ENCODE results near the gene TAS2R40. TPM values are rescaled to one million over a fixed set of nuclear protein-coding genes. Genes with fewer than 3 reads are reported as not detected.

TAS2R40 gene
- total RNA-seq, 1 donor from 2014 or later: not detected

- no peak overlapping the region for H3K4me3 ChIP-seq (ENCODE audit: low read depth, low read length)
- no peaks in the 10 kb centered on the region for H3K27me3 ChIP-seq (ENCODE audit: control insufficient read depth, insufficient read depth, low read length)
- no peak for TF ChIP-seq CTCF (IDR thresholded peaks at IDR 0.05; ENCODE audit: insufficient read depth, low read length, poor library complexity, severe bottlenecking)
- DNase-seq (ENCODE audit: low read depth): no peak
- no peaks in the 10 kb centered on the region for H3K36me3 ChIP-seq (ENCODE audit: control insufficient read depth, insufficient read depth, low read length)
These were observed 6.0 kb downstream of the TAS2R40 start for GRCh38 chr7:143227806-143228205.

- Histone ChIP-seq H3K4me3 (ENCODE audit: low read depth, low read length) (no peak overlapping the region), H3K36me3 (ENCODE audit: control insufficient read depth, insufficient read depth, low read length) (no peaks in the 10 kb centered on the region), H3K27me3 (ENCODE audit: control insufficient read depth, insufficient read depth, low read length) (no peaks in the 10 kb centered on the region)
- no peak for TF ChIP-seq CTCF (IDR thresholded peaks at IDR 0.05; ENCODE audit: insufficient read depth, low read length, poor library complexity, severe bottlenecking)
- DNase-seq (ENCODE audit: low read depth): no peak
These were observed 7.4 kb downstream of the TAS2R40 start for GRCh38 chr7:143229054-143229790.

- H3K36me3 ChIP-seq (ENCODE audit: control insufficient read depth, insufficient read depth, low read length): no peaks in the 10 kb centered on the region
- DNase-seq (ENCODE audit: low read depth): no peak
- no peak overlapping the region for H3K4me3 ChIP-seq (ENCODE audit: low read depth, low read length)
- H3K27me3 ChIP-seq (ENCODE audit: control insufficient read depth, insufficient read depth, low read length): no peaks in the 10 kb centered on the region
- TF ChIP-seq CTCF (IDR thresholded peaks at IDR 0.05; ENCODE audit: insufficient read depth, low read length, poor library complexity, severe bottlenecking): no peak
These were observed 9.0 kb downstream of the TAS2R40 start for GRCh38 chr7:143230602-143231457.

GRCh38 chr7:143233816-143234532 lies 12.1 kb downstream of the TAS2R40 start:
- H3K4me3 ChIP-seq (ENCODE audit: low read depth, low read length): no peak overlapping the region
- H3K36me3 ChIP-seq (ENCODE audit: control insufficient read depth, insufficient read depth, low read length): no peaks in the 10 kb centered on the region
- DNase-seq (ENCODE audit: low read depth): no peak
- TF ChIP-seq CTCF (IDR thresholded peaks at IDR 0.05; ENCODE audit: insufficient read depth, low read length, poor library complexity, severe bottlenecking): no peak
- H3K27me3 ChIP-seq (ENCODE audit: control insufficient read depth, insufficient read depth, low read length): no peaks in the 10 kb centered on the region

- no peaks in the 10 kb centered on the region for H3K27me3 ChIP-seq (ENCODE audit: control insufficient read depth, insufficient read depth, low read length)
- no peak for DNase-seq (ENCODE audit: low read depth)
- TF ChIP-seq CTCF (IDR thresholded peaks at IDR 0.05; ENCODE audit: insufficient read depth, low read length, poor library complexity, severe bottlenecking): no peak
- no peak overlapping the region for H3K4me3 ChIP-seq (ENCODE audit: low read depth, low read length)
- H3K36me3 ChIP-seq (ENCODE audit: control insufficient read depth, insufficient read depth, low read length): no peaks in the 10 kb centered on the region
These were observed 12.7 kb downstream of the TAS2R40 start for GRCh38 chr7:143234533-143234875.
